Activated T-helper 17 cell treated with anti-CD3 and anti-CD28 coated beads, Interleukin-2, amount 50 U/mL, for 72 hours (primary cell): Measurements from ENCODE around the gene RAB40B. TPM values are rescaled to one million over a fixed set of nuclear protein-coding genes. Genes with fewer than 3 reads are reported as not detected.
"Not testable (repeated sequence)": the region's sequence is repeated elsewhere in the genome, so short reads cannot be mapped to it uniquely, and the experiment has no call there.

Experiments
- ATAC-seq: fragments of 150-1000 bp; cut with Tn5 transposase; replicated peaks from 2 replicates; pipeline ENCODE4 v1.10.0; 2021; ENCODE audit warnings: mild to moderate bottlenecking, moderate library complexity
- H3K27ac Mint-ChIP-seq: one replicate; pipeline ENCODE4 v1.8.0; 2022; ENCODE audit warnings: mixed read lengths
- H3K27me3 Mint-ChIP-seq: one replicate; pipeline ENCODE4 v1.8.0; 2022; ENCODE audit warnings: mixed read lengths
- H3K36me3 Mint-ChIP-seq: one replicate; pipeline ENCODE4 v1.8.0; 2022; ENCODE audit warnings: low read depth, mild to moderate bottlenecking, mixed read lengths
- H3K4me1 Mint-ChIP-seq: one replicate; pipeline ENCODE4 v1.8.0; 2022; ENCODE audit warnings: mixed read lengths
- H3K4me3 Mint-ChIP-seq: one replicate; pipeline ENCODE4 v1.8.0; 2022; ENCODE audit warnings: mild to moderate bottlenecking, mixed read lengths
- H3K9me3 Mint-ChIP-seq: one replicate; pipeline ENCODE4 v1.8.0; 2022; ENCODE audit warnings: mixed read lengths
- total RNA-seq, 2 donors: library from RNA; stranded (reverse); gene quantifications; one replicate each; pipeline ENCODE4 v1.2.3, GENCODE V29; 2022

Gene RAB40B
- 1 to 10 TPM; 1.1 to 2.0 TPM for total RNA-seq

GRCh38 chr17:82698065-82698973 lies at the start of gene RAB40B:
Gene RAB40B, minus strand, starts transcription at chr17:82698698. Its CDS starts 102 bp downstream, at chr17:82698596.
- ATAC-seq = peak; percentile 98
- Mint-ChIP-seq H3K9me3 (peaks cover 4% of the 10 kb centered on the region), H3K27ac (no peak within 1 kb of the TSS), H3K27me3 (no peaks in the 10 kb centered on the region), H3K4me1 (no peaks in the 10 kb centered on the region), H3K4me3 (peak within 1 kb of the TSS; percentile 77), H3K36me3 (no peaks in the 10 kb centered on the region)

GRCh38 chr17:82745524-82745923 lies 47.0 kb upstream of the RAB40B start:
- Mint-ChIP-seq H3K36me3 (peaks cover 17% of the 10 kb centered on the region), H3K27me3 (no peaks in the 10 kb centered on the region), H3K4me3 (no peak overlapping the region), H3K9me3 (peaks cover 8% of the 10 kb centered on the region), H3K27ac (no peak overlapping the region), H3K4me1 (no peaks in the 10 kb centered on the region)
- ATAC-seq = no peak

- not testable (repeated sequence) for H3K27me3 Mint-ChIP-seq, H3K27ac Mint-ChIP-seq, H3K4me3 Mint-ChIP-seq, H3K9me3 Mint-ChIP-seq, H3K4me1 Mint-ChIP-seq, ATAC-seq
- peaks cover 18% of the 10 kb centered on the region for H3K36me3 Mint-ChIP-seq
Observed at GRCh38 chr17:82744736-82745135, 46.2 kb upstream of the RAB40B start.

- no peaks in the 10 kb centered on the region for H3K27me3 Mint-ChIP-seq
- no peak for ATAC-seq
- peaks cover 18% of the 10 kb centered on the region for H3K36me3 Mint-ChIP-seq
- H3K4me3 Mint-ChIP-seq = no peak overlapping the region
- H3K4me1 Mint-ChIP-seq = no peaks in the 10 kb centered on the region
- no peak overlapping the region for H3K27ac Mint-ChIP-seq
- peaks cover 8% of the 10 kb centered on the region for H3K9me3 Mint-ChIP-seq
Observed at GRCh38 chr17:82743344-82744219, 45.1 kb upstream of the RAB40B start.

GRCh38 chr17:82740906-82741759 lies 42.6 kb upstream of the RAB40B start:
- Mint-ChIP-seq H3K4me3 (no peak overlapping the region), H3K27ac (no peak overlapping the region), H3K4me1 (no peaks in the 10 kb centered on the region), H3K27me3 (no peaks in the 10 kb centered on the region), H3K36me3 (peaks cover 18% of the 10 kb centered on the region), H3K9me3 (peaks cover 8% of the 10 kb centered on the region)
- no peak for ATAC-seq

GRCh38 chr17:82737967-82738877 lies 39.7 kb upstream of the RAB40B start:
- Mint-ChIP-seq H3K27ac (no peak overlapping the region), H3K27me3 (no peaks in the 10 kb centered on the region)
- ATAC-seq = no peak

GRCh38 chr17:82736511-82737185 lies 38.1 kb upstream of the RAB40B start:
- Mint-ChIP-seq H3K27ac (no peak overlapping the region), H3K9me3 (peaks cover 16% of the 10 kb centered on the region), H3K4me3 (no peak overlapping the region), H3K4me1 (no peaks in the 10 kb centered on the region), H3K36me3 (peaks cover 25% of the 10 kb centered on the region), H3K27me3 (no peaks in the 10 kb centered on the region)
- no peak for ATAC-seq

More at GRCh38 chr17:82737967-82738877, 39.7 kb upstream of the RAB40B start:
- Mint-ChIP-seq H3K36me3 (peaks cover 22% of the 10 kb centered on the region), H3K9me3 (peaks cover 13% of the 10 kb centered on the region), H3K4me3 (no peak overlapping the region), H3K4me1 (no peaks in the 10 kb centered on the region)

- Mint-ChIP-seq H3K27ac (no peak within 1 kb of the TSS), H3K4me3 (peak within 1 kb of the TSS; percentile 38), H3K4me1 (no peaks in the 10 kb centered on the region), H3K9me3 (peaks cover 7% of the 10 kb centered on the region), H3K27me3 (no peaks in the 10 kb centered on the region), H3K36me3 (peaks cover 13% of the 10 kb centered on the region)
- ATAC-seq = peak; percentile 52
Observed at GRCh38 chr17:82734987-82735866, 36.7 kb upstream of the RAB40B start, which contains the start of gene FN3K. Gene FN3K, plus strand, starts transcription at chr17:82735615. Its CDS starts 22 bp downstream, at chr17:82735637.

GRCh38 chr17:82732118-82732743 lies 33.7 kb upstream of the RAB40B start:
- Mint-ChIP-seq H3K4me1 (no peaks in the 10 kb centered on the region), H3K4me3 (no peak overlapping the region), H3K27ac (no peak overlapping the region), H3K9me3 (peaks cover 7% of the 10 kb centered on the region), H3K27me3 (no peaks in the 10 kb centered on the region), H3K36me3 (peaks cover 27% of the 10 kb centered on the region)
- no peak for ATAC-seq

- Mint-ChIP-seq H3K36me3 (peaks cover 44% of the 10 kb centered on the region), H3K27me3 (no peaks in the 10 kb centered on the region), H3K4me1 (no peaks in the 10 kb centered on the region), H3K4me3 (no peak overlapping the region), H3K27ac (no peak overlapping the region), H3K9me3 (peaks cover 7% of the 10 kb centered on the region)
- ATAC-seq = no peak
Observed at GRCh38 chr17:82729479-82730260, 31.2 kb upstream of the RAB40B start.

- no peak for ATAC-seq
- Mint-ChIP-seq H3K36me3 (peaks cover 48% of the 10 kb centered on the region), H3K4me3 (no peak overlapping the region), H3K27ac (no peak overlapping the region), H3K27me3 (no peaks in the 10 kb centered on the region), H3K4me1 (no peaks in the 10 kb centered on the region), H3K9me3 (no peaks in the 10 kb centered on the region)
Observed at GRCh38 chr17:82726427-82726826, 27.9 kb upstream of the RAB40B start.
